Stimulated activated CD4-positive, alpha-beta T cell treated with anti-CD3 and anti-CD28 coated beads, Interleukin-15, amount 100 ng/mL, for 1 hour (primary cell): ENCODE data around the gene TUBA1A.
A peak's percentile ranks its signal among the peaks of the same experiment; 100 is the strongest.
"Not testable (repeated sequence)": the region's sequence is repeated elsewhere in the genome, so short reads cannot be mapped to it uniquely, and the experiment has no call there.

Experiments
- DNase-seq, 2 donors: peaks; one replicate each; pipeline ENCODE4 v3.0.0-alpha.2; 2020; ENCODE audit warnings: low read depth in 1 of 2, low spot score in 1 of 2

The TUBA1A gene

DNA sequence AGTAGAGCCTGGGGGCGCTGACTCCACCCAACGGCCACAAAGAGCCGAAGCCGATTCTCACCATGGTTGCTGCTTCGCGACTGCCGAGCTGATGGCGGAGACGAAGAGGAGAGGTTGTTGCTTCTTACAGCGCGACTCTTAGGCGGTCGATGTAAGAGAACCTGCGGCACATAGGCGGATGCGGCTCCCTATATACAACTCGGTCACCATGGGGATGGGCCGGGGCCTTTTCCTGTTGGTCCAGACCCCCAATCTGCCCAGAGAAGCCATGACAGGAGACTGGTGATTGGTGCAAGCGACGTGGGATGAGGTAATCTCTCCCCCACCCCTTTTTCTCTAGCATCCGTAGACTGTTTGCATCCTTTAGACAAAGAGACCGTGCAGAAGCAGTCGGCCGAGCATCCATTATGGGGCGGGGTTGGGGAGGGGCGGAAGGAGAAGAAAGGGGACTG is at the start of gene TUBA1A:
TSS of gene TUBA1A (minus strand) at position 165 of the 452 bp plus-strand sequence. CDS start at position 64, 101 bp downstream.
- peak; percentile 60 to 89 for DNase-seq

- no peak for DNase-seq
These were observed 47.5 kb upstream of the TUBA1A start for GRCh38 chr12:49236423-49236822.

DNA sequence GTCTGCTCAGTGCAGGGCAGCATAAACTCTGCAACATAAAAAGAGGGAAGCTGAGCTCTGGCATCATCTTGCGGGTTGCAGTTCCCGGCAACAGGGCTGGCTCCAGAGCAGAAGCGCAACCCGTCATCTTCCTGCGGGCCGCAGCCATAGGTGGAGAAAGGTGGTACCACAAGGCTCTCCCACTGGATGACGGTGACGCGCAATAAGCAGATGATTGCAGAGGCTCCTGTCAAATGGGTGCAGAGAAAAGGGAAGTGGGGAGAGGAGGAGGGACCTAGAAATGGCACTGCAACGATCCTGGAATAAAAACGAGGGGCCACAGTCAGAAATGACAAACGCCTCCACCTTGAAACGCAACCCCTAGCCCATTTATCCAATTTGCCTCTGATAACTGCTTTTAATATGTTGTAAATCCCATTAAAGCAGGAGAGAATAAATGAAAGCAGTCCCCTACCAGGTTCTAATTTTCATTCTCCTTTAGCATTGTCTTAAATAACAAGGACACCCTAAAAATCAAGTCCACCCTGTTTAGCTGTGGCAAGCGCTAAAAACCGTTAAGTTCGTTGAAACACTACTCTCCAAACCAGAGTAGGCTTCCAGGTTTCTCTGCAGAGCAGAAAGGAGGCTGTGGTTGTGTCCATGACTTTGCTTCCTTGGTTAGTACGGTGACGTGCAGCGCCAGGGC is 45.1 kb upstream of the TUBA1A start:
- DNase-seq, result no peak

- no peak for DNase-seq
These were observed 44.3 kb upstream of the TUBA1A start for GRCh38 chr12:49232940-49233841.

- no peak for DNase-seq
These were observed 43.2 kb upstream of the TUBA1A start for GRCh38 chr12:49231878-49232655.

GRCh38 chr12:49230805-49231194 is 41.9 kb upstream of the TUBA1A start:
- DNase-seq, result no peak

- DNase-seq, result no peak
These were observed 41.4 kb upstream of the TUBA1A start for GRCh38 chr12:49230176-49230804.

- no peak for DNase-seq
These were observed 39.8 kb upstream of the TUBA1A start for GRCh38 chr12:49228653-49229052.

- no peak for DNase-seq
These were observed 38.8 kb upstream of the TUBA1A start for GRCh38 chr12:49227713-49228112.

- no peak for DNase-seq
These were observed 36.8 kb upstream of the TUBA1A start for GRCh38 chr12:49225576-49226166.

DNA sequence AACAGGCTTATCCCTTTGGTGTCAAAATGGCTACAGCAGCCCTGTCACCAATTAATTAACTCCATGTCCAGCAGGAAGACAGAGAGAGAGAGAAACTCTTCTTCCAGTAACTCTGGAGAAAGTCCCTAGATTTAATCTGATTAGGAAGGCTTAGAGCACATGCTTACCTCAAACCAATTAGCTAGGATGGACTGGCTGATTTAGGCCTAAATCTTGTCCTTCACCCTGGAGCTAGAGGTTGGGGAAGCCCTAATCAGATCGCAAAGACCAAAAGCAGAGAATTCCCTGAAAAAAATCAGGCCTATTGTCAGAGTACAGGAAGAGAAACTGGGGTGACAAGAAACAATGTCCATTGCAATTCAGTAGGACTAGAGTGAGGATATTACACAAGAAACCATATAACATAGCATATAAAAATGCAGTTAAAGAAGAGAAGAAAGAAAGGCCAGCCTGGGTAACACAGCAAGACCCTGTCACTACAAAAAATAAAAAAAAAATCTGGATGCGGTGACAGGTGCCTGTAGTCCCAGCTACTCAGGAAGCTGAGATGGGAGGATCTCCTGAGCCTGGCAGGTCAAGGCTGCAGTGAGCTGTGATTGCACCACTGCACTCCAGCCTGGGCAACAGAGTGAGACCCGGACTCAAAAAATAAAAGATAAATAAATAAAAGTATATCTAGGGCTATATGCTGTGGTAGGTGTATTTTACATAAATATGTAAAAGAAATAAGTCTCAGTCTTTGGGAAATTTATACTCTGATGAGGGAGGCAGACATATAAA is 34.9 kb upstream of the TUBA1A start:
- DNase-seq, result no peak

DNA sequence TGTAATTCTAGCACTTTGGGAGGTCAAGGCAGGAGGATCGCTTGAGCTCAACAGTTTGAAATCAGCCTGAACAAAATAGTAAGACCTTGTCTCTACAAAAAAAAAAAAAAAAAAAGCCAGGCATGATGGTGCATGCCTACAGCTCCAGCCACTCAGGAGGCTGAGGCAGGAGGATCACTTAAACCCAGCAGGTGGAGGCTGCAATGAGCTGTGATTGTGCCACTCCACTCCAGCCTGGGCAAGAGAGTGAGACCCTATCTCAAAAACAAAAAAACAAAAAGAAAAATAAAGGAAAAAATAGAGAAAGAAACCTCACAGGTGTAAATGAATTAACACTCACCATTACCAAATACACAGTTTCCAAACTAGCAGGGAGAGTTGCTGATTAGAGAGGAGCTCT is 34.2 kb upstream of the TUBA1A start:
- no peak for DNase-seq

- no peak for DNase-seq
These were observed 32.1 kb upstream of the TUBA1A start for GRCh38 chr12:49220972-49221371.

- no peak for DNase-seq
These were observed 30.6 kb upstream of the TUBA1A start for GRCh38 chr12:49219417-49220026.

DNA sequence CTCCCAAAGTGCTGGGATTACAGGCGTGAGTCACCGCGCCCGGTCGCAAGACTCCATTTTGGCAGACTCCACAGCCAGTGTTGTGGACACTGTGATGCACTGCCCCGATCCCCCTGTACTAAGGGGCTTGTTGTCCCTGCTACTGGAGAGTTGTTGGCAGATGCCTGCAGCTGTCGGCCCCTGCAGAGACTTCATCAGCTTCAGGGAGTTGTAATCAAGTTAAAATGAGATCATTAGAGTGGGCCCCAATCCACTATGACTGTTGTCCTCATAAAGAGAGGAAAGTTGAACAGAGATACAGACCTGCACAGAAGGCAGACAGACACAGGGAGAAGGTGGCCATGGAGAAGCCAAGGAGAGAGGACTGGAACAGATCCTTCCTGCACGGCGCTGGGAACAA is 23.7 kb upstream of the TUBA1A start:
- no peak for DNase-seq

DNA sequence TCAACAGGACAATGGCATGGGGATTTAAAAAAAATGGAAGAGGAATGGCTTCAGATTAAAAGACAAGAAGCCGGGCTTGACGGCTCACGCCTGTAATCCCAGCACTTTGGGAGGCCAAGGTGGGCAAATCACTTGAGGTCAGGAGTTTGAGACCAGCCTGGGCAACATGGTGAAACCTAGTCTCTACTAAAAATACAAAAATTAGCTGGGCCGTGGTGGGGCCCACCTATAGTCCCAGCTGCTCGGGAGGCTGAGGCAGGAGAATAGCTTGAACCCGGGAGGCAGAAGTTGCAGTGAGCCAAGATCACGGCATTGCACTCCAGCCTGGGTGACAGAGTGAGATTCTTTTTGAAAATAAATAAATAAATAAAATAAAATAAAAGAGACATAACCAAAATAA is 21.8 kb upstream of the TUBA1A start:
- DNase-seq, result not testable (repeated sequence)

DNA sequence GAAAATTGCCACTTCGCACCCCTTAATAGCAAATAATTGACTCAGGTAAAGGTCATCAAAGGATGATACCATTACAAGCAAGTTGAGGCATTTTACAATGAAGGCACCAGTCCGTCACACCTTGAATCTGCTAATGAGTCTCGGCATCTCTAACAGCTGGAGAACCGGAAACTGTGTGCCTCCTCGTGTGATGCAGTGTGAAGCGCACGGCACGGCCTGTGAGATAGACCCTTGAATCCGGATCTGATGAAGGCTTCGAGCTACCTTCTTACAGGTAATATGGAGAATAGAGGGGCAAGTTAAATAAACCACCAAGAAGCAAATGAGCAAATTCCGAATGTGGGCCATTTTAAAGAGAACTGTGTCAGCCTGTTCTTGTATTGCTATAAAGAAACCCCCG is 19.8 kb upstream of the TUBA1A start:
- no peak for DNase-seq

DNA sequence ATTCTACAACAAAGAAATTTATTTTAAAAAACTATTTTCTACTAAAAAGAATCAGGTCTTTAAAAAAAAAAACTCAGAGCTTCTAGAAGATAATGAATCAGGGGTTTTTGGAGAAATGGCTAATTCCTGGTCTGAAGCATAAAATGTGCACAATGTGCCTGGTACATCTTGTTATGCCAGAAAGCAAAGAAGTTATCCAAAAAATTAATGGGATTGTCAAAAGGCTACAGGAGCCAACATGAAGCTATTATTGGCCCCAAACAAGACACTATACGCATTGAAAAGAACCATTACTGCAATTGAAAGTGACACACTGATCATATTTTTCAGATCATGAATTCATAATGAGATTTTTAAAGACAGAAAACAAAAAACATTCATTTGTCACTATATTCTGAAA is 19.3 kb upstream of the TUBA1A start:
- DNase-seq, result no peak

GRCh38 chr12:49206389-49206788 is 17.5 kb upstream of the TUBA1A start:
- no peak for DNase-seq
